Activated B cell treated with CpG ODN at 0.5 μM for 24 hours (primary cell): ENCODE results near the gene MAP4K2. TPM values are rescaled to one million over a fixed set of nuclear protein-coding genes. Genes with fewer than 3 reads are reported as not detected.

Experiments
- ATAC-seq: fragments of 200-7000 bp; cut with Tn5 transposase; one replicate; pipeline ENCODE4 v1.10.0; 2021; ENCODE audit warnings: low read depth, mild to moderate bottlenecking, moderate library complexity
- CTCF ChIA-PET: fragments of 350-600 bp; sonication (Branson Sonifier 250); formaldehyde crosslinking; loops from one replicate; lab custom pipeline; 2021; ENCODE audit warnings: antibody characterized with exemption; lab: Charles Lee
- POLR2A ChIA-PET: fragments of 350-600 bp; sonication (Branson Sonifier 250); formaldehyde crosslinking; loops from one replicate; lab custom pipeline; 2021; ENCODE audit warnings: antibody characterized with exemption; lab: Charles Lee
- DNase-seq: peaks from one replicate; pipeline ENCODE4 v3.0.0; 2022
- H3K27ac Mint-ChIP-seq: one replicate; pipeline ENCODE4 v1.8.0; 2020; ENCODE audit warnings: mixed read lengths
- H3K27me3 Mint-ChIP-seq: one replicate; pipeline ENCODE4 v1.8.0; 2021; ENCODE audit warnings: mixed read lengths
- H3K36me3 Mint-ChIP-seq: one replicate; pipeline ENCODE4 v1.8.0; 2021; ENCODE audit warnings: low read depth, mixed read lengths
- H3K4me1 Mint-ChIP-seq: one replicate; pipeline ENCODE4 v1.8.0; 2021; ENCODE audit warnings: mixed read lengths
- H3K4me3 Mint-ChIP-seq: one replicate; pipeline ENCODE4 v1.8.0; 2020; ENCODE audit warnings: mild to moderate bottlenecking, mixed read lengths
- H3K9me3 Mint-ChIP-seq: one replicate; pipeline ENCODE4 v1.8.0; 2020; ENCODE audit warnings: mixed read lengths
- CTCF ChIP-seq: fragments of 200-600 bp; IDR thresholded peaks from one replicate; pipeline ENCODE4 v1.8.0; 2022; ENCODE audit warnings: antibody characterized with exemption, mild to moderate bottlenecking
- intact Hi-C: fragments of 100-400 bp; cut with micrococcal nuclease; formaldehyde crosslinking; loops from one replicate; pipeline ENCODE4 v1.15.1; 2024
- total RNA-seq: library from RNA; stranded (reverse); gene quantifications from 2 replicates; pipeline ENCODE4 v1.2.3, GENCODE V29; 2022

Gene MAP4K2
- total RNA-seq, 1 donor from 2014 or later = 73.6 TPM

GRCh38 chr11:64776875-64777274 is 26.1 kb downstream of the MAP4K2 start:
- ChIA-PET POLR2A (interaction anchor here (0.7 to 6.5 kb wide), 7 partner anchors 11 to 459 kb away, joined by 3 to 197 read pairs (median 6); partner anchors contain the start of genes PRDX5, RASGRP2 and TRMT112), CTCF (interaction anchor here (0.8 to 2.2 kb wide), 4 partner anchors 9 to 88 kb away, joined by 3 to 11 read pairs (median 6); no protein-coding TSS in a partner anchor)
- Mint-ChIP-seq H3K4me3 (peak overlapping the region; percentile 90), H3K9me3 (no peaks in the 10 kb centered on the region), H3K27ac (peak overlapping the region; percentile 87), H3K27me3 (no peaks in the 10 kb centered on the region), H3K36me3 (peaks cover 59% of the 10 kb centered on the region), H3K4me1 (peaks cover 79% of the 10 kb centered on the region)
- ATAC-seq (no peak), DNase-seq (no peak)
- intact Hi-C loops = loop anchor here (2.0 to 10.0 kb wide), 3 partner anchors 14 to 532 kb away; partner anchors contain the start of genes FKBP2, PPP1R14B and SYVN1
- TF ChIP-seq CTCF = no peak

GRCh38 chr11:64776425-64776824 is 26.6 kb downstream of the MAP4K2 start:
- H3K27me3 Mint-ChIP-seq = no peaks in the 10 kb centered on the region

GRCh38 chr11:64774144-64774543 is 28.9 kb downstream of the MAP4K2 start:
- DNase-seq (no peak), ATAC-seq (no peak)
- ChIA-PET POLR2A (interaction anchor here (0.5 to 6.5 kb wide), 4 partner anchors 11 to 558 kb away, joined by 3 to 197 read pairs (median 40); partner anchors contain the start of genes CCDC88B and RASGRP2), CTCF (interaction anchor here (0.7 to 1.4 kb wide), 4 partner anchors 9 to 86 kb away, joined by 3 read pairs; no protein-coding TSS in a partner anchor)
- TF ChIP-seq CTCF = no peak
- no peaks in the 10 kb centered on the region for H3K27me3 Mint-ChIP-seq
- peaks cover 86% of the 10 kb centered on the region for H3K36me3 Mint-ChIP-seq
- H3K4me1 Mint-ChIP-seq = peaks cover 83% of the 10 kb centered on the region
- intact Hi-C loops = loop anchor here (10.0 kb wide), 1 partner anchor 529 kb away; the partner anchor contains the start of genes FKBP2 and PPP1R14B
- peak overlapping the region; percentile 59 for H3K27ac Mint-ChIP-seq
- no peak overlapping the region for H3K4me3 Mint-ChIP-seq
- no peaks in the 10 kb centered on the region for H3K9me3 Mint-ChIP-seq

More at GRCh38 chr11:64776425-64776824, 26.6 kb downstream of the MAP4K2 start:
- no peak for ATAC-seq
- Mint-ChIP-seq H3K4me3 (peak overlapping the region; percentile 90), H3K4me1 (peaks cover 83% of the 10 kb centered on the region), H3K36me3 (peaks cover 63% of the 10 kb centered on the region), H3K9me3 (no peaks in the 10 kb centered on the region), H3K27ac (peak overlapping the region; percentile 87)
- ChIA-PET CTCF (interaction anchor here (0.8 to 2.2 kb wide), 4 partner anchors 8 to 87 kb away, joined by 3 to 11 read pairs (median 6); no protein-coding TSS in a partner anchor), POLR2A (interaction anchor here (1.1 to 6.5 kb wide), 5 partner anchors 10 to 77 kb away, joined by 3 to 197 read pairs (median 6); partner anchors contain the start of gene RASGRP2)
- no peak for TF ChIP-seq CTCF
- DNase-seq = no peak
- intact Hi-C loops = loop anchor here (2.0 to 10.0 kb wide), 3 partner anchors 14 to 532 kb away; partner anchors contain the start of genes FKBP2, PPP1R14B and SYVN1

- intact Hi-C loops = loop anchor here (1.0 to 10.0 kb wide), 3 partner anchors 8 to 528 kb away; partner anchors contain the start of genes FKBP2 and PPP1R14B
- H3K36me3 Mint-ChIP-seq = peaks cover 98% of the 10 kb centered on the region
- CTCF ChIA-PET = interaction anchor here (0.7 to 2.1 kb wide), 9 partner anchors 15 to 486 kb away, joined by 3 to 8 read pairs (median 4); partner anchors contain the start of genes CDC42BPG, EHD1 and RASGRP2
Observed at GRCh38 chr11:64772303-64773018, 30.6 kb downstream of the MAP4K2 start.

More at GRCh38 chr11:64772303-64773018, 30.6 kb downstream of the MAP4K2 start:
- Mint-ChIP-seq H3K4me3 (peak overlapping the region; percentile 80), H3K4me1 (peaks cover 96% of the 10 kb centered on the region), H3K27ac (peak overlapping the region; percentile 92), H3K27me3 (no peaks in the 10 kb centered on the region), H3K9me3 (no peaks in the 10 kb centered on the region)
- no peak for TF ChIP-seq CTCF
- DNase-seq (no peak), ATAC-seq (peak; percentile 48)
- POLR2A ChIA-PET = interaction anchor here (0.6 to 4.1 kb wide), 31 partner anchors 9 to 1931 kb away, joined by 3 to 130 read pairs (median 4); partner anchors contain the start of genes EHBP1L1, FAU, MAP4K2 and MEN1
